GM10847 (cell line): ENCODE data around the gene PSMA6.

Experiments
- POLR2A ChIP-seq: IDR thresholded peaks from 2 replicates; pipeline ENCODE4 v1.6.1; 2011; ENCODE audit not compliant: insufficient read length; ENCODE audit errors: extremely low read depth

PSMA6 gene

DNA sequence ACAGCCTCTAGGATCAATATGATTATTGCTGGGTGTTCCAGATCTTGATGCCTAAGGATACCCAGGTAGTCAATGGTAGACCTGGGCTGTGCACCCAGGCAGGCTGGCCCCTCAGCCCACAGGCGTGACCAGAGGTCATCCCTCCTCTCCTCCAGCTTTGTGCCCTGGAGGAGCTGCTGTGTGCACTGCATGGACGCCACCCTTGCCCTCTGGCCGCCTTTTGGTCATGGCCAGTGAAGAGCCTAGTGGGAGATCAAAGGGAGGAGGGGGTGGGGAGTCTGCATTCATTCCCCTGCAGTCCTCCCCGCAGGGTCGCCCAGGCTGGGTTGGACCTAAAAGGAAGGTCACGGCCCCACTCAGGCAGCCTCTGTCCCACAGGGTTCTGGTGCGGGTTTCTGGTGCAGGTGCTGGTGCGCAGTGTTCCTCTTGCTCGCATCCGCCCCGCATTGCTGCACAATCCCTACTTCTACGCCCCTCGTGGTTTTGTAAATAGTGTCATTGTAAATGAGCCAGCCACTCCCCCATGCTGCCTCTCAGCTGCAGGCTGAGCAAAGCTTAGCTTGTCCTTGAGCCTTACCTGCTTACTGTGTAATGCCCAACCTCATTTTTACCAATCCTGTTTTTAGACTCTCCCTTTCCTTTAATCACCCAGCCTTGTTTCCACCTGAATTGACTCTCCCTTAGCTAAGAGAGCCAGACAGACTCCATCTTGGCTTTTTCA lies 55.3 kb downstream of the PSMA6 start:
- TF ChIP-seq POLR2A, result no peak

DNA sequence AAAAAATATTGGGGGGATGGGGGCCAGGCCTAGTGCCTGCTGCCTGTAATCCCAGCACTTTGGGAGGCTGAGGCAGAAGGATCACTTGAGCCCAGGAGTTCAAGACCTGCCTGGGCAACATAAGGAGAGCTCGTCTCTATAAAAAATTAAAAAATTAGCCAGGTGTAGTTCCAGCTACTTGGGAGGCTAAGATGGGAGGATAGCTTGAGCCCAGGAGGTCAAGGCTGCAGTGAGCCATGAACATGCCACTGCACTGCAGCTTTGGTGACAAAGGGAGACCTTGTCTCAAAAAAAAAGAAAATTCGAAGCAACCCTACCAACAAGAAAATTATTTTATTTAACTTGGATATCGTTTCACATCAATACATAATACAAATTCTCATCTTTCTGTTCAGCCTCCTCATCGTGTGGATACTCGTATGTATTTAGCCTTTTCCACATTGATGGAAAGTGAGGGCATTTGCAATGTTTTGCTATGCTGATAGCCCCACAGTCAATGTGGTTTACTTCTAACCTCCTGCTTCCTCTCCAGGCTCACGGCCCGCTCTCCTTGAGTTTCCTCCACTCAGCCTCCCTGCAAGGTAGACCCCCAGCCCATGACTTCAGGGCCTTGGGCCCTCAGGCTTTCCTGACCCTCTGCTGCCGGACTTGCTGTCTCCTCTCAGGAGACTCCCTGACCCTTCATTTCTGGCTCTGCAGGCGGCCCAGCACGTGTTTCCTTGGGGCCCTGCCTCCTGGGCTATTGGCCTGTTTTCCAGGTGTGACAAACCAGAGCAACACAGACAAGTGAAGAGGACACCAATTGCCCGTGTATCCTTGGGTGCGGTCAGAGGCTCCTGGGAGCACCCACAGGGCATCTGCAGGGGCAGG lies 57.5 kb downstream of the PSMA6 start:
- no peak for TF ChIP-seq POLR2A

DNA sequence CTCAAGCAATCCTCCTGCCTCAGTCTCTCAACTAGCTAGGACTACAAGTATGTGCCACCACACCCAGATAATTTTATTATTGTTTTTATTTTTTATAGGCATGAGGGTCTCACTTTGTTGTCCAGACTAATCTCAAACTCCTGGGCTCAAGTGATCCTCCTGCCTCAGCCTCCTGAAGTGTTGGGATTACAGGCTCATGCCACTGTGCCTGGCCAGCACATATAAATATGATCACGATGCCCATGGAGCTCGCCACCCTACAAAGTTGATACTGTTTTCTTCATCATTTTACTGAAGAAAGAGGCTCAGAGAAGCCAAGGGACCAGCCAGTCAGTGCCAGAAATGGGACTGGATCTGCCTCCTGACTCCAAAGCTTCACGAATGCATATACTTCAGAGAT lies 59.3 kb downstream of the PSMA6 start:
- TF ChIP-seq POLR2A, result no peak

DNA sequence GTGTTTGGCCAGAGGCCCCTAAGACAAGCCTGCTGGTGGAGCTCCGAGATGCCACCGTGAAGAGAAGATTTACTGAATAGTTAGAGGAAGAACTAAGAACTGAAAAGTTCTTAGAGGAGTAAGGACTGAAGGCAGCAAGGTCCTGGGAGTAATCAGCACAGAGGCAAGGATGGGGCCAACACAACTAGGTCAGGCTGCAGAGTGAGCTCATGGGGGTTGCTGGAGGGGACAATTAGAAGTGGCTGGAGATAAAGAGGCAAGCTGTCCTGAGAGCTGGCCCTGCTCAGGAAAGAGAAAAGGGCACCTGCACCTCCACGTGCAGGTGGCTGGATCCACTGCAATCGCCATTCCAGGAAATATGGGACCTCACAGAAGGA lies 59.7 kb downstream of the PSMA6 start:
- TF ChIP-seq POLR2A, result no peak

DNA sequence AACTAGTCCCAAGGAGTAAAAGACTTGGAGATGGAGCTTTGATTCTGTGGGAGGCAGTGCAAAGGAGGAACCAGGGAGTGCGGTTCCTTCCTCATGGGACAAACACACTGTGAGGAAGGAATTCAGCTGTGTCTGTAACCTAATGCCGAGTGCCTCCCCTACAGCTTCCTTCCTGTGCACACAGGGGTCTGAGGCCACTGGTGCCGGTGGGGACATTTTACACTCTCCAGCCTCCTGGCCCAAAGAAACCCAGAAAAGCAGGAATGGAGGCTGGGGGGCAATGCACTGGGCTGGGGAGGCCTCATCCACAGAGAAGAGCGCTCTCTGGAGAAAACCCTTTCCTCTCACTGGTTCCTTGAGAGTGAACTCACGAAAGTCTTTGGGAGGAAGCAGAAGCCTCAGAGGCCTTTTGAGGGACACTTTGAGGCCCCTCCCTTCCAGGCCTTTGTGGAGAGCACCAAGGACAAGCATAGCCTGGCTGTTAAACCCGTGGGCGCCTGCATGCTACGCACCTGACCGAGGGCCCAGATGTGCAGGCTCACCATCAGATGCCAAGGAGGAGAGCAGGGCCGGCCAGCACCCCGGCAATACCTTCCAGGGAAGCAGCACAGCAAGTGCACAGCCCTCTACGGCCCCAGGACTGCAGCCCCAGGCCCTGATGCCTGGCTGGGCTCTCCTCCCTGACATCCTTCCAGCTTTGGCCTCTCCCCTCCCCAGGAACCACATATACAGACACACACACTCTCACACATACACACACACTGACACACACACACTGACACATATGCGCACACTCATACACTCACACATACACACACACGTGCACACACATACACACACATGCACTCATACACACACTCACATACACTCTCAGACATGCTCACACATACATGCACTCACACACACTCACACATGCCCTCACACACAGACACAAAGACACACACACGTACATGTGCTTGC lies 60.4 kb downstream of the PSMA6 start:
- TF ChIP-seq POLR2A, result no peak

- TF ChIP-seq POLR2A, result no peak
These were observed 61.4 kb downstream of the PSMA6 start for GRCh38 chr14:35353409-35354172.

GRCh38 chr14:35355981-35356841 lies 64.0 kb downstream of the PSMA6 start:
- no peak for TF ChIP-seq POLR2A

DNA sequence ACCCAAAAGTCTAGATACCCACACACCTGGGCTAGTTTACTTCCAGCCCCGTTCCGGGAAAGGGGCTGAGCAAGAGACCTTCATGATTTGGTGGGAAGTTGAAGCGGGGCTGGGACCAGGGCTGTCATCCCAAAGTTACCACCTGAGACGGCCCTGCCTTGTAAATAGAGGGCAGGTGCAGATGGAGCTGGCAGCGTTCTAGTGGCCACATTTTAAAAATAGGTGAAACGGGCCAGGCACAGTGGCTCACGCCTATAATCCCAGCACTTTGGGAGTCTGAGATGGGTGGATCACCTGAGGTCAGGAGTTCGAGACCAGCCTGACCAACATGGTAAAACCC lies 68.9 kb downstream of the PSMA6 start:
- TF ChIP-seq POLR2A, result no peak

- TF ChIP-seq POLR2A, result no peak
These were observed 70.3 kb downstream of the PSMA6 start for GRCh38 chr14:35362450-35362849.

- no peak for TF ChIP-seq POLR2A
These were observed 70.8 kb downstream of the PSMA6 start for GRCh38 chr14:35362911-35363374.

GRCh38 chr14:35365130-35366055 lies 73.2 kb downstream of the PSMA6 start:
- TF ChIP-seq POLR2A, result no peak

DNA sequence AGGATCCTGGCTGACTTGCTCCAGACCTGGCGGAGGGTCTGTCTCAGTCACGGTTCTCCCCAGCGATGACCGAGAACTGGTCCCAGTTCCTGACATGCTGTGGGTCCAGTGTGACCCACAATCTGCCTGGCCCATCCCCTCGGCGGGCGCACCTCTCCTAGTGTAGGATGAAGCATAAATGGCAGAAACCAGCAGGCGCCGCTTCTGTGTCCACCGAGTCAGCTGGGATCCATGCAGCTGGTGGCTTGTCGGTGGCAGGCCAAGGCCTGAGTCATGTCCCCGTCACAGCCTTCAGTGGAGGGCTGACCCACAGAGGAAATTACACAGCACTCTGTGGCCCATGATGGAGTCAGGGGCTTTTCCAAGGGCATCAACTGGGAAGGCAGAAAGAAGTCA lies 73.9 kb downstream of the PSMA6 start:
- no peak for TF ChIP-seq POLR2A

DNA sequence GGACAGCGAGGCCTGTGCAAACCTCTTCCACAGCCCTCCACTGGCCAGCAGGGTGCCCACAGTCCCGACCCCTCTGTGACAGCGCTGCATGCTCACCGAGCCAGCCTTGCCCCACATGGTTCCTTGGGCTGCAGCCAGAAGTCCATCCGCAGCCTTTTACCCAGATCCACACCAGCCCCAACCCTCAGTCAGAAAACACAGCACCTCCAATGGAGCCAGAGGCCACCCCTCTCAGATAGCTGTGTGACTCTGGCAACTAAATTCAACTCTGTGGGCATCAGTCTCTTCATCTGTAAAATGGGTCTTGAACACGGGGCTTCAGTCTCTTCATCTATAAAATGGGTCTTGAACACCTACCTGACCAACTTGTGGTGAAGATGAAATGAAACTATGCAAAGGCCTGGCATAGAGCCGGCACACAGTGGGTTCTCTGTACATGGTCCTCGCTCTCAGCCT lies 74.4 kb downstream of the PSMA6 start:
- no peak for TF ChIP-seq POLR2A
